GM12891 (cell line): Measurements from ENCODE around the gene ANKRD34A.
A peak's percentile ranks its signal among the peaks of the same experiment; 100 is the strongest.

ENCODE experiments used
- POLR2A ChIP-seq: IDR thresholded peaks from 2 replicates; pipeline ENCODE4 v1.6.1; 2011; ENCODE audit warnings: low read depth, low read length, control low read depth
- TAF1 ChIP-seq: IDR thresholded peaks from 2 replicates; pipeline ENCODE4 v1.6.1; 2011; ENCODE audit warnings: low read depth, low read length, control low read depth

DNA sequence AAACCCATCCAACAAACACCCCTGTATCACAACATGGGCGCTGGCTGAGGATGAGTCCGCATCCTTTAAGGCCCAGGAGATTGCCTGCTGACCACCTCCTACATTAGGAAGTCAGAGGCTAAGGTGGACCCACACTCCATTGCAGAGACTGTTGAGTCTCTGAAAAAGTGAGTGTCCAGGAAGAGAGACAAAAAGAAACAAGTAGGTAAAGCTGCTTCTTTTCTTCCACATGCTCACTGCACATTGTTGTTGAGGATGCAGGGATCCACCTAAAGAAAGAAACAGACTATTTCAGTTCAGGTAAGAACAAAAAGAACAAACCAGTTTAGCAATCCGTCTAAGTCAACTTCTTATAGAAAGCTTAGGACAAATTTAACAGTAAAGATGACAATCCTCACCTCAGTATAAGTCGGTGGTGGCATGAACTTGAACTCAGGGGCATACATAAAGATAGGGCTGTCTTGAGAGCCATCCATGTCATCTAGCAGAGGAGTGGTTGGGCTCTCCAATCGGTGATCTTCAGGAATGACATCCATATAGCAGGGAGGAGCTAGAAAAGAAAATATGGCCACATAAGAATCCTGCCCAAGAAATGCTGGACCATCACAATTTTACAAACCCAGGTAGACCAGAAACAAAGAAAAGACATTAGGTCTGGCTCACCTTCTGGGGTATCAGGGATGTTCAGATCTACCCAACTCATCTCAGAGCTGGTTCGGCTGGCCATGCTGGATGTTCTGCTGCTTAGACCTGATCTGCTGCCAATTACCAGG lies 29.4 kb upstream of the ANKRD34A start:
- TF ChIP-seq POLR2A (no peak; the same call in 1 of the 2 replicates), TAF1 (0 out of 2 replicates have a peak, but pooled peaks have one; percentile 25)
